Right hindlimb (tissue), 1 donor: ENCODE data around the gene MCRS1.

ENCODE experiments used
- DNase-seq: peaks from one replicate; pipeline ENCODE4 v3.0.0-alpha.2; 2018

MCRS1 gene

GRCh38 chr12:49582201-49582600 lies 14.3 kb upstream of the MCRS1 start:
- no peak for DNase-seq

GRCh38 chr12:49580572-49581535 lies 12.9 kb upstream of the MCRS1 start:
- peak; percentile 79 for DNase-seq

- no peak for DNase-seq
Measured at GRCh38 chr12:49578471-49579112, 10.7 kb upstream of the MCRS1 start.

- DNase-seq, result no peak
Measured at GRCh38 chr12:49577589-49578315, 9.8 kb upstream of the MCRS1 start.

- no peak for DNase-seq
Measured at GRCh38 chr12:49568442-49569162, 660 bp upstream of the MCRS1 start.

- no peak for DNase-seq
Measured at GRCh38 chr12:49567302-49567610, 686 bp downstream of the MCRS1 start.

- no peak for DNase-seq
Measured at GRCh38 chr12:49566361-49566760, 1.6 kb downstream of the MCRS1 start.

- DNase-seq, result peak; percentile 19
Measured at GRCh38 chr12:49565406-49566265, 2.3 kb downstream of the MCRS1 start.

- DNase-seq, result no peak
Measured at GRCh38 chr12:49564686-49565405, 3.1 kb downstream of the MCRS1 start.

GRCh38 chr12:49563951-49564685 lies 3.8 kb downstream of the MCRS1 start:
- DNase-seq, result no peak

GRCh38 chr12:49562831-49563230 lies 5.1 kb downstream of the MCRS1 start:
- DNase-seq, result no peak

- DNase-seq, result no peak
Measured at GRCh38 chr12:49562233-49562632, 5.7 kb downstream of the MCRS1 start.

GRCh38 chr12:49560695-49561094 lies 7.2 kb downstream of the MCRS1 start:
- no peak for DNase-seq

- DNase-seq, result no peak
Measured at GRCh38 chr12:49559011-49559675, 8.8 kb downstream of the MCRS1 start.

GRCh38 chr12:49558526-49558925 lies 9.4 kb downstream of the MCRS1 start:
- DNase-seq, result no peak

GRCh38 chr12:49557917-49558215 lies 10.1 kb downstream of the MCRS1 start:
- no peak for DNase-seq

GRCh38 chr12:49557187-49557916 lies 10.6 kb downstream of the MCRS1 start:
- no peak for DNase-seq

GRCh38 chr12:49556391-49557186 lies 11.4 kb downstream of the MCRS1 start:
- no peak for DNase-seq
